22Rv1 (cell line): ENCODE data around the gene OR2T27.

Experiments used
- ZFX ChIP-seq: fragments of 450-650 bp; IDR thresholded peaks from 2 replicates; pipeline ENCODE4 v1.6.1; 2017; ENCODE audit warnings: antibody characterized with exemption, borderline replicate concordance
- TF ChIP-seq, protein P1 (sequence below): fragments of 450-650 bp; IDR thresholded peaks from 2 replicates; pipeline ENCODE4 v1.5.1; 2017; ENCODE audit warnings: mild to moderate bottlenecking

DNA sequence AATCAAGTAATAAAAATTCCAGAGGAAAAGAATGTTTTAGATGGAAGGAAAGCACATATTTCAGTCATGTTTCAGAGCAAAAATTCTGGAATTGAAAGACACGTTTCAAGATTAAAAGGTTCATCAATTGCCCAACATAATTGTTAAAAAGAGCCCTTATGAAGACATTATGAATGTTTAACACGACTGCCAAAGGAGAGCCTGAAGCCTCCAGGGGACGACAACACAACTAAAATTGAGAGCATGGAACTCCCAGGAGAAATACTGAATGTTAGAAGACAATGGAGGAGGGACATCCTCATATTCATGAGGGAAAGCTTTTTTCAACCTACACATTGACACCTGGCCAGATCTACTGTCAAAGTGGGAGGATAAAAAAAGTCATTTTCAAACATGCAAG is 36.5 kb downstream of the OR2T27 start:
- TF ChIP-seq, protein P1, sequence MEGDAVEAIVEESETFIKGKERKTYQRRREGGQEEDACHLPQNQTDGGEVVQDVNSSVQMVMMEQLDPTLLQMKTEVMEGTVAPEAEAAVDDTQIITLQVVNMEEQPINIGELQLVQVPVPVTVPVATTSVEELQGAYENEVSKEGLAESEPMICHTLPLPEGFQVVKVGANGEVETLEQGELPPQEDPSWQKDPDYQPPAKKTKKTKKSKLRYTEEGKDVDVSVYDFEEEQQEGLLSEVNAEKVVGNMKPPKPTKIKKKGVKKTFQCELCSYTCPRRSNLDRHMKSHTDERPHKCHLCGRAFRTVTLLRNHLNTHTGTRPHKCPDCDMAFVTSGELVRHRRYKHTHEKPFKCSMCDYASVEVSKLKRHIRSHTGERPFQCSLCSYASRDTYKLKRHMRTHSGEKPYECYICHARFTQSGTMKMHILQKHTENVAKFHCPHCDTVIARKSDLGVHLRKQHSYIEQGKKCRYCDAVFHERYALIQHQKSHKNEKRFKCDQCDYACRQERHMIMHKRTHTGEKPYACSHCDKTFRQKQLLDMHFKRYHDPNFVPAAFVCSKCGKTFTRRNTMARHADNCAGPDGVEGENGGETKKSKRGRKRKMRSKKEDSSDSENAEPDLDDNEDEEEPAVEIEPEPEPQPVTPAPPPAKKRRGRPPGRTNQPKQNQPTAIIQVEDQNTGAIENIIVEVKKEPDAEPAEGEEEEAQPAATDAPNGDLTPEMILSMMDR, result peak; percentile 95
- no peak for TF ChIP-seq ZFX
